DOHH2 (cell line): Measurements from ENCODE around the gene TOGARAM1.

Source experiments
- CTCF ChIP-seq: fragments of 200-600 bp; sonication (generic); IDR thresholded peaks from one replicate; pipeline ENCODE4 v1.5.1; 2014; ENCODE audit warnings: antibody characterized with exemption, mild to moderate bottlenecking, low read depth, low read length; ENCODE audit not compliant: poor library complexity, severe bottlenecking
- EZH2phosphoT487 ChIP-seq: fragments of 200-600 bp; sonication (generic); IDR thresholded peaks from 2 replicates; pipeline ENCODE4 v1.6.1; 2017; ENCODE audit warnings: borderline replicate concordance, mild to moderate bottlenecking, antibody characterized with exemption, low read length, moderate library complexity, mixed read lengths

- TF ChIP-seq CTCF = no peak
- TF ChIP-seq EZH2phosphoT487 = no peak
Observed at GRCh38 chr14:45039390-45039789, 77.4 kb downstream of the TOGARAM1 start.
